Measurements from ENCODE around the gene SPTB.
A peak's percentile ranks its signal among the peaks of the same experiment; 100 is the strongest.

The SPTB gene

DNA sequence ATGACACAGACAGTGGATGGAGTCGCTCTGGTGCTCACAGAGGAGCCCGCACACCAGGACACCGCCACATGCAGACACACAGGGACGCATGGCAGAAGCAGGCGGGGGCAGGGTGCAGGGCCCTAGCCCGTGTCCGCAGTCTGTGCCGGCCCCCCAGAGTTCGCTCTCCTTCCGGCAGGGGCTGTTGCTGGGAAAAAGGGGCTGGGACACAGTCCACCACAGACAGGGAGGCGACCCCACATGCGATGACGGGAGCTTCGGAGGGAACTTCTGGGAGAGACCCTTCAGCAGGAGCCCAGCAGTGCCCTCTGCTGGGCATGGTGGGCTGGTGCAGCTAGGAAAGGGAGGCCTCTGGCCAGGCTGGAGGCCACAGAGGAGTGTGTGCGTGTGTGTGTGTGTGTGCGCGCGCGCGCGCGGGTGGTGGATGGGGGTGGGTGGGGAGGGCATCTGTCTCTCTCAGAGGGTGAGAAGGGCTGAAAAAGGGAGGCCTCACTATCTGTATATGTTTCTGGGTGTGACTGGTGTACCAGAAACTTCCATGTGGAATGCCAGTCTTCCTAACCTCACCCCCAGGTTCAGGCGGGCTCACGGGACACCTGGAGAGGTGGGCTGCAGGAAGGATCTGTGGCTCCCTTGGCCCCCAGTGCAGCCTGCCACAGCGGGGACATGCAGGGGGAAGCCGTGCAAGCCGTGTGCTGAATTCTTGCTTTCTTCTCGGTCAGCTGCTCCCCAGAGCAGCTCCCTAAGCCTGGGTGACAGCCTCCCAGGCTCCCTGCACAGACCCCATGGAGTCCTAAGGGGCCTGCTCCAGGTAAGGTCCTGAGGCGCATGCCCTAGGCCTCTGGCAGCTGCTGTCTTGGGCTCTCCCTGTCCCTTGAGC, 114.8 kb downstream of the SPTB start:
- peak overlapping the region in 1 of 2 donors; percentile 55 for H3K9ac ChIP-seq (ENCODE audit: low read depth in 1 of 2, low read length in 2 of 2)
- H3K4me1 ChIP-seq (ENCODE audit: control insufficient read depth in 2 of 2, insufficient read depth in 2 of 2, low read length in 2 of 2): peaks cover 22 to 26% of the 10 kb centered on the region in 2 donors
- H3K36me3 ChIP-seq (ENCODE audit: control insufficient read depth in 2 of 2, insufficient read depth in 2 of 2, low read length in 2 of 2): no peaks in the 10 kb centered on the region
- no peak overlapping the region for H3K27ac ChIP-seq (ENCODE audit: low read depth in 2 of 2, low read length in 2 of 2)
- no peaks in the 10 kb centered on the region for H3K9me3 ChIP-seq (ENCODE audit: control insufficient read depth in 2 of 2, low read length in 2 of 2)
- no peaks in the 10 kb centered on the region for H3K27me3 ChIP-seq (ENCODE audit: control insufficient read depth in 2 of 2, insufficient read depth in 2 of 2, low read length in 2 of 2)
- H3K4me3 ChIP-seq (ENCODE audit: low read length in 2 of 2): peak overlapping the region; percentile 45 to 49

GRCh38 chr14:64763801-64764621, 115.7 kb downstream of the SPTB start:
- Histone ChIP-seq H3K9ac (ENCODE audit: low read depth in 1 of 2, low read length in 2 of 2) (peak overlapping the region in 1 of 2 donors; percentile 55), H3K4me3 (ENCODE audit: low read length in 2 of 2) (peak overlapping the region in 1 of 2 donors; percentile 45)

DNA sequence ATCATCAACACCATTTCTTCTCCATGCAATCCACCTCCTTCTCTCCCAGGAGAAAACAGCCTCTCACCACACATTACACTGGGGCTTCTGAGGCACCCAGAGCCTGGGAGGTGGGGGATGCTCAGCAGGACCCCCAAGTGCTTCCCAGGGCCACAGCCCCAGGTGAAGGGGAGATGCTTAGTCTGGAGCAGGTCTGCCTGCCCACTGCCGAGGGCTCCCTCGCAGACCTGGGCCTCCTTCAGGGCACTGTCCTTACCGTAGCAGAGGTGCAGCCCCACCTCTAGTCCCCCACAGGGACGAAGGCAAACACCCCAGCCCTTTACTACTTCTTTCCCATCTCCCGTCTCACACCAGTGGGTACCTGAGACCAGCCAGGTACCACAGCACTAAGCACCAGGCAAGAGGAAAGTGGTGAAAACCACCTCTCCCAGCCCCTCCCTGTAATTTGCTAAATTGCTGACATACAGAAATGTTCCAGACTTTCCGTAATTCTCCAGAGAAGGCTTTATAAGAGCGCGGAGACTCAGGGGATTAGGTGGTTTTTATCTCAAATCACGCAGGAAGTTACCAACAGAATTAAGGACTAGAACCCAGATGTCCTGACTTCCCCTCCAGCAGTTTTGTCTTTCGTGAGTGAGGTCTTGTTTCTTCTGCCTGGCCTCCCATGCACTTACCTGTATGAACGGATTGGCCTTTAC, 116.5 kb downstream of the SPTB start:
- no peaks in the 10 kb centered on the region for H3K9me3 ChIP-seq (ENCODE audit: control insufficient read depth in 2 of 2, low read length in 2 of 2)
- H3K27me3 ChIP-seq (ENCODE audit: control insufficient read depth in 2 of 2, insufficient read depth in 2 of 2, low read length in 2 of 2): no peaks in the 10 kb centered on the region
- no peaks in the 10 kb centered on the region for H3K36me3 ChIP-seq (ENCODE audit: control insufficient read depth in 2 of 2, insufficient read depth in 2 of 2, low read length in 2 of 2)
- H3K4me1 ChIP-seq (ENCODE audit: control insufficient read depth in 2 of 2, insufficient read depth in 2 of 2, low read length in 2 of 2): peaks cover 30 to 31% of the 10 kb centered on the region in 2 donors
- no peak overlapping the region for H3K9ac ChIP-seq (ENCODE audit: low read depth in 1 of 2, low read length in 2 of 2)
- H3K27ac ChIP-seq (ENCODE audit: low read depth in 2 of 2, low read length in 2 of 2): no peak overlapping the region
- H3K4me3 ChIP-seq (ENCODE audit: low read length in 2 of 2): no peak overlapping the region

More at GRCh38 chr14:64763801-64764621, 115.7 kb downstream of the SPTB start:
- no peaks in the 10 kb centered on the region for H3K9me3 ChIP-seq (ENCODE audit: control insufficient read depth in 2 of 2, low read length in 2 of 2)
- H3K4me1 ChIP-seq (ENCODE audit: control insufficient read depth in 2 of 2, insufficient read depth in 2 of 2, low read length in 2 of 2): peaks cover 23 to 26% of the 10 kb centered on the region in 2 donors
- H3K27me3 ChIP-seq (ENCODE audit: control insufficient read depth in 2 of 2, insufficient read depth in 2 of 2, low read length in 2 of 2): no peaks in the 10 kb centered on the region
- H3K36me3 ChIP-seq (ENCODE audit: control insufficient read depth in 2 of 2, insufficient read depth in 2 of 2, low read length in 2 of 2): no peaks in the 10 kb centered on the region
- H3K27ac ChIP-seq (ENCODE audit: low read depth in 2 of 2, low read length in 2 of 2): no peak overlapping the region

DNA sequence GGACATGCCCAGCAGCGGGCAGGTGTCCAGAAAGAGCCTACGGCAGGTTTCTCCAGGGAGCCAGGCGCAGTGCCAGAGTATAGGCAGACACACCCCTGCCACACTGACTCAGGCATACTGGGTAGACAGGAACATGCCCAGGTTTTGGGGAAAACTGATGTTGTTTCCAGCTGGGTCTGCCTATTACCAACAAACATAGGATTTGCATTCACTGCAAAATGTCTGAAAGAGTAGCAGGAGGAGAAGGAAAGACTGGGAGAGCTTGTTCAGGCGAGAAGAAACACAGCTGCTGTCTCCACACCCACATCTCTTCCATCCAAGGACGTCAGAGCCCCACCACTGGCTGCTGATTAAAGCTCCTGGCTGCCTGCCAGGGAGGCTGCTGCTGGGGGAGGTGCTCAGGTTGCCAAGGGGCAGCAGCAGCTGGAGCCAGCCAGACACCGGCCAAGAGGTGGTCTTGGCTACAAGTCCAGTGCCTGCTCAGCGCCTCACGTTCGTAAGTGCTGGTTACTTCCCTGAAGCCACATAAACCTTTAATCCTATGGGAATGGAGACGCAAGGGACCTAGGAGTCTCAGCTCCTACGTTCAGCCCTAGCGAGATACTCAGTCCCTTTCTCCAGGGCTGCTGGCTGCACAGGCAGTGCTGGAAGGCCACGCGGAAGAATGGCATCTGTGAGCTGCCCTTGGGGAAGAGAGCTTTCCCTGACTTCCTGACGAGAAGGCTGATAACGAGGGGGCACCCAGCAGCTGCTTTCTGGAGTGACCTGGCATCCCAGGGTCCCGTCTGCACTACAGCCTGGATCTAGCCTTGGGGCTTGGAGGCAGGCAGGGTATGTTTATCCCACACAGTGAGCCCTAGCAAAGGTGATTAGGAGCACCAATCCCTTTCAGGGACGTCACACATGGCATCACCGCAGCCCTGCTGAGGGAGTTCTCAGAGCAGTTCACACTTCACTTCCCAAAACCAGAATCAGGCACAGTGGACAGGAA, 117.4 kb downstream of the SPTB start:
- no peaks in the 10 kb centered on the region for H3K27me3 ChIP-seq (ENCODE audit: control insufficient read depth in 2 of 2, insufficient read depth in 2 of 2, low read length in 2 of 2)
- H3K27ac ChIP-seq (ENCODE audit: low read depth in 2 of 2, low read length in 2 of 2): peak overlapping the region; percentile 43 to 58
- H3K9ac ChIP-seq (ENCODE audit: low read depth in 1 of 2, low read length in 2 of 2): peak overlapping the region; percentile 9 to 26
- H3K4me1 ChIP-seq (ENCODE audit: control insufficient read depth in 2 of 2, insufficient read depth in 2 of 2, low read length in 2 of 2): peaks cover 38% of the 10 kb centered on the region in 2 donors
- no peaks in the 10 kb centered on the region for H3K9me3 ChIP-seq (ENCODE audit: control insufficient read depth in 2 of 2, low read length in 2 of 2)
- H3K36me3 ChIP-seq (ENCODE audit: control insufficient read depth in 2 of 2, insufficient read depth in 2 of 2, low read length in 2 of 2): no peaks in the 10 kb centered on the region
- H3K4me3 ChIP-seq (ENCODE audit: low read length in 2 of 2): peak overlapping the region in 1 of 2 donors; percentile 14

- peak overlapping the region; percentile 43 to 58 for H3K27ac ChIP-seq (ENCODE audit: low read depth in 2 of 2, low read length in 2 of 2)
- no peaks in the 10 kb centered on the region for H3K36me3 ChIP-seq (ENCODE audit: control insufficient read depth in 2 of 2, insufficient read depth in 2 of 2, low read length in 2 of 2)
- H3K4me3 ChIP-seq (ENCODE audit: low read length in 2 of 2): peak overlapping the region in 1 of 2 donors; percentile 14
- no peaks in the 10 kb centered on the region for H3K9me3 ChIP-seq (ENCODE audit: control insufficient read depth in 2 of 2, low read length in 2 of 2)
- peaks cover 42 to 46% of the 10 kb centered on the region in 2 donors for H3K4me1 ChIP-seq (ENCODE audit: control insufficient read depth in 2 of 2, insufficient read depth in 2 of 2, low read length in 2 of 2)
- peak overlapping the region; percentile 9 to 26 for H3K9ac ChIP-seq (ENCODE audit: low read depth in 1 of 2, low read length in 2 of 2)
- no peaks in the 10 kb centered on the region for H3K27me3 ChIP-seq (ENCODE audit: control insufficient read depth in 2 of 2, insufficient read depth in 2 of 2, low read length in 2 of 2)
These were observed 118.2 kb downstream of the SPTB start for GRCh38 chr14:64761441-64762043.

DNA sequence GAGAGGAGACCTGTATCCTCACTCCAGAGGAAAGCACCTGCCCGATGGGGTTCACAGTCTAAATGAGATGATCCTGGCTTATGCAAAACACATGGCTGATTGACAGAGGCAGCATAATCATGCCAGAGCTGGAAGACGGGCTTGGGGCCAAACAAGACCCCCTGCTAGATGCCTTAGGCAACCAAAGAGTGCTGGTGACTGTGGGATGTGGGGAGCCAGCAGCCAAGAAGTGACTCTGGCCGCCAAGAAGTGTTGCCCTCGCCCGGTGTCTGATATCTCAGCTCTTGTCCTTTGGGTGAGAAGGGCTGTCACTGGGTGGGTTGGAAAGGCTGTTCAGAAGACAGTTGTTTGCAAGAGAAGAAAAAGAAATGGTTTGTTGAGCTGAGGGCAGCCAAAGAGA, 118.8 kb downstream of the SPTB start:
- Histone ChIP-seq H3K4me1 (ENCODE audit: control insufficient read depth in 2 of 2, insufficient read depth in 2 of 2, low read length in 2 of 2) (peaks cover 42 to 47% of the 10 kb centered on the region in 2 donors), H3K4me3 (ENCODE audit: low read length in 2 of 2) (no peak overlapping the region), H3K36me3 (ENCODE audit: control insufficient read depth in 2 of 2, insufficient read depth in 2 of 2, low read length in 2 of 2) (no peaks in the 10 kb centered on the region), H3K9ac (ENCODE audit: low read depth in 1 of 2, low read length in 2 of 2) (peak overlapping the region in 1 of 2 donors; percentile 26), H3K27ac (ENCODE audit: low read depth in 2 of 2, low read length in 2 of 2) (no peak overlapping the region), H3K27me3 (ENCODE audit: control insufficient read depth in 2 of 2, insufficient read depth in 2 of 2, low read length in 2 of 2) (no peaks in the 10 kb centered on the region), H3K9me3 (ENCODE audit: control insufficient read depth in 2 of 2, low read length in 2 of 2) (no peaks in the 10 kb centered on the region)

DNA sequence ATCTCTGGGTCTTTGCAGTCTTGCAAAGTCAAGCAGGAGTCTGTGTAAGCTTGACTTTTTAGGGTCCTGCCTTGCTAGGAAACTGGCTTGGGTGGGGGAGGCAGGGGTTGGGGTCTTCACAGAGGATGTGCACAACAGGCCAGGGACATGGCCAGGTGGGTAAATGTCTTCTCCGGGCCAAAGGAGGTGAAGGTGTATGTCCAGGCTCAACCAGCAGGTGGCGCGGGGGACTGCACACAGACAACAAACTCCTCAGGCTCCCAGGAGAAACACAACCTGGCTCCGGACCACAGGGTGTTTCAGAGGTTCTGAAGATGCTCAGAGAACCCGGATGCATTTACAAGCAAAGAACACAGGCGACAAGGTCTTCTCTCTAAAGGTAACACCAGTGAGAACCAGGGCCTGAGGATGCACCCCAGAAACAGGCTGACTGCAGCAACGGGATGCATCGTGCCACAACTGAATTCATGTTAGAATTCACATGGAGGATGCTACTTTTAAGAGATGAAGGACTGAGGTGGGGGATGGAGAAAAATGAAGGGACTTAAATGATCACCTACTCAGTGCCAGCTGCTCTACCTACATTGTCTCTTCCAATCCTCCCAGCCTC, 119.5 kb downstream of the SPTB start:
- Histone ChIP-seq H3K27ac (ENCODE audit: low read depth in 2 of 2, low read length in 2 of 2) (no peak overlapping the region), H3K4me1 (ENCODE audit: control insufficient read depth in 2 of 2, insufficient read depth in 2 of 2, low read length in 2 of 2) (peaks cover 47 to 52% of the 10 kb centered on the region in 2 donors), H3K27me3 (ENCODE audit: control insufficient read depth in 2 of 2, insufficient read depth in 2 of 2, low read length in 2 of 2) (no peaks in the 10 kb centered on the region), H3K4me3 (ENCODE audit: low read length in 2 of 2) (no peak overlapping the region), H3K9ac (ENCODE audit: low read depth in 1 of 2, low read length in 2 of 2) (no peak overlapping the region), H3K36me3 (ENCODE audit: control insufficient read depth in 2 of 2, insufficient read depth in 2 of 2, low read length in 2 of 2) (no peaks in the 10 kb centered on the region), H3K9me3 (ENCODE audit: control insufficient read depth in 2 of 2, low read length in 2 of 2) (no peaks in the 10 kb centered on the region)

GRCh38 chr14:64759555-64759938, 120.2 kb downstream of the SPTB start:
- Histone ChIP-seq H3K27ac (ENCODE audit: low read depth in 2 of 2, low read length in 2 of 2) (no peak overlapping the region), H3K9ac (ENCODE audit: low read depth in 1 of 2, low read length in 2 of 2) (no peak overlapping the region), H3K9me3 (ENCODE audit: control insufficient read depth in 2 of 2, low read length in 2 of 2) (no peaks in the 10 kb centered on the region), H3K4me3 (ENCODE audit: low read length in 2 of 2) (no peak overlapping the region), H3K4me1 (ENCODE audit: control insufficient read depth in 2 of 2, insufficient read depth in 2 of 2, low read length in 2 of 2) (peaks cover 45 to 50% of the 10 kb centered on the region in 2 donors), H3K27me3 (ENCODE audit: control insufficient read depth in 2 of 2, insufficient read depth in 2 of 2, low read length in 2 of 2) (no peaks in the 10 kb centered on the region), H3K36me3 (ENCODE audit: control insufficient read depth in 2 of 2, insufficient read depth in 2 of 2, low read length in 2 of 2) (no peaks in the 10 kb centered on the region)
